ENCODE data around the gene MYH9.

Gene MYH9

DNA sequence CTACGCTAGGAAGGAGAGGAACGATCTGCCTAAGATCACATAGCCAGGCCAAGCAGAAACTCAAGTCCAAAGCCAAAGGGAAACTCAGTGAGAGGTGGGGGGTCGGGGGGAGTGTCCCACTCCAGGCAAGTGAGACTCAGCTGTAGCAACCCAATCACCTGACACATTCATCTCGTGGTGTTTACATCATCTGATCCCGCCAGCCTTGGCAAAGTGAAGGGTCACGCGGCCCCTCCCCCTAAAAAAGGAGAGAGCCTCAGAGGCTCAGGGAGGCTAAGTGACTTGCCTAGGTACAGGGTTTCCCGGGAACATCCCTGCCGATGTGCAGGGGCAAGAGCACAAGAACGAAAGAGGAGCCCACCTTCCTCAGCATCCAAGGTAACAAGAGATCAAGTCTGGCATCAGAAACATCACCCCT, 21.5 kb downstream of the MYH9 start:
- no peak for DNase-seq

DNA sequence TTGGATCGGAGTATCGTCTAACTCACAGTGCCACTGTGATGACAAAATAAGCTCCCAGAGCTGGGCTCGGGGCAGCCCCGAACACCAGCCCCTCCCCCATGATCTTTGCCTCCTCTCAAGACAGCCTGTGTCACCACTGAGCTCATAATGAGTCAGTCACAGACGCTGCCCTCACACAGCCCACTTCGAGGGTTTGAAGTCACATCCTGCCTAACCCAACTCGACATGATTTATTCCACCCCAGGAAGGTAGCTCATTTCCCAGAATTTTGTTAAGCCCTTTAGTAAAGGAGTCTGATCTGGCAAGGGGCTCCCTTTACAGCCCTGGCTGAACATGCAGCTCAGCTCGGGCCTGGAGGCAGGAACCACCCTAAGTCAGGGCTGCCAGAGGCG, 22.8 kb downstream of the MYH9 start:
- peak; percentile 94 for DNase-seq

DNA sequence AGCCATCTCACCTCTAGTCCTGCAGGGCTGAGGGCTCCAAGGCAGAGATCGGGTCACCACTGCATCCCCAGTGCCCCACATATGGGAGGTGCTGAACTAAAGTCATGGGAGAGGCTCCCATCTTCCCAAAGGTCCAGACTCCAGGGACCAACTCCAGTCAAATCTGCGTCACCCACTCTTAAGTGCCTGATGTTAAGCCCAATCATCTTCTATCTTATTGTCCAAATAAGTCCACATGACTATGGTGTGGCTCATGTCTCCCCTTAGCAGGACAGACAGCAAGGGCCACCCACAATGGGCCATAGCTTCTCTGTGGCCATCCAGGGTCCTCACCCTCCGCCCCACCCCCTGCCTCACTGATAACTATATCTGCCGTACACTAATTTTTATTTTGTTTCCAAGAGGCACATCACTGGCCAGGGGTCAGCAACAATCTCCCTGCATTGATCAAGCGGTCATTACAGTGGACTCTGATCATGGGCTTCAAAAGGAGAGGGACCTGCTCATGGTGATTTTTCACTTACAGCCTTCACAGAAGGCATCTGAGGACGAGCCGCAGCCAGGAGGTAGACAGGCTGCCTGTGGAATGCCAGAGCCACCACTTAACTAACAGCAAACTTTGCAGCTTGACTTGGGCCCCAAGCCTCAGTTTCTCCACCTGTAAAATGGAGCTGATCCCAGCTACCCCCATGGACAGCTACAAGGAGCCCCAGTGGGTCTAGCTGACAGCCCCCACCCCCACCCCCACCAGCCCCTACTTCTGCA, 23.3 kb downstream of the MYH9 start:
- DNase-seq, result no peak

DNA sequence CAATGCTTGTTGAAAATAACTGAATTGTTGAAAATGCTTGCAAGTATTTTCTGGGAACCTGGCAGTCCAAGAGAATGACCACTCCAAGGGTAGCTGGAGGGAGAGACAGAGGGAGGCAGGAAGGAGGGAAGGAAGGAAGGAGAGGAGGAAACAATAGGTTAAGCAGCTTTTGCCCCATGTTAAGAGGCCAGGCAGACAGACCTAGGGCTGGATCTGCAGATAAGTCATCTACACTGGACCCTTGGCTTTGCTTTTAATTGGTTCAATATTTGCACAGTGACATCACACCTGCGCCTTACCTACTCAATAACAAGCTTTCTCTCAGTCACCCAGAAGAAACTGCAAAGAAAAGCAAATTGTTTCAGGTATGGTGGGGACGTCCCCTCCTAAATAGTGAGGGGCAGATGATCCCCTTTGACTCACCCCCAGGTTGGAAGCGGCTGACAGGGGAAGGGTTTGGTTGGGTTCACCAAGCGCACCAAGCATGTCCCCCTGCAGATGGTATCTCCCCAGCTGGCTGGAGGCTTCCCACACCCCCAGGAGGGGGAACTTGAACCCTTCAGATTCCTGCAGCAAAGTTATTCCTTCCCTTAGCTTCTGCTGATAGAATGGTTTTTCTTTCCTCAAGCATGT, 24.3 kb downstream of the MYH9 start:
- no peak for DNase-seq

DNA sequence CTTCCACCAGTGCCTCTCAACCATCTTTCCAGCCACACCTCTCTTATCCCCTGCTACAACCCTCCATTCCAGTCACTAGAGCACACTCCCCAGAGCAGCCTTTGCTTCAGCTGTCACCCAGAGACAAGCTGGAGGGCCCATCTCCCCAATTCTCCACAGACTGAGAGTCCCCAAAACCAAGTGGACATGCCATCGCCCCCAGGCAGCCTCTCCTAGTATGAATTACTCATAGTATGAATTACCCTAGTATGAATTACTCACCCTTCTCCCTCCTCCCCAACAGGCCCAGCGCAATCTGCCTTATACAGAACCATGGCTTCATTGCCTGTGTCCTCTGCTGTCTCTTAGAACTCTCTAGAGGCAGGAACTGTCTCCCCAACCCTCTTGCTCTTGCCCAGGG, 24.8 kb downstream of the MYH9 start:
- peak; percentile 69 for DNase-seq

DNA sequence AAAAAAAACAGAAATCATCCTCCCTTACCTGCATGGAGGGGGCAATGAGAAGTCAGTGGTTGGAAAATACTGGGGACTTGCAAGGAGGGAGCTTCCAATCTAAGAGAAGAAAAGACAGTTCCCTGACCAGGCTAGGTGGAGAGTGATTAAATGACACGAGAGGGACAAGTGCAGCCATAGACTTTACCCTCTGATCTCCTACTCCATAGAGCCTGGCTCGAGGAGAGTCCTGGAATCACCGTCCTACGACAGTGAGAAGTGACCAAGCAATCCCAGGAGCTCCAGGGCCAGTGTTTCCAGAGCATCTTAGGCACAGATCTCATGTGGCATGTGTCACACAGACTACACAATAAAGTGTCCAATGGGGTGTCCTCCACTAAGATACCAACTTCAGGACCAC, 25.7 kb downstream of the MYH9 start:
- DNase-seq, result no peak

DNA sequence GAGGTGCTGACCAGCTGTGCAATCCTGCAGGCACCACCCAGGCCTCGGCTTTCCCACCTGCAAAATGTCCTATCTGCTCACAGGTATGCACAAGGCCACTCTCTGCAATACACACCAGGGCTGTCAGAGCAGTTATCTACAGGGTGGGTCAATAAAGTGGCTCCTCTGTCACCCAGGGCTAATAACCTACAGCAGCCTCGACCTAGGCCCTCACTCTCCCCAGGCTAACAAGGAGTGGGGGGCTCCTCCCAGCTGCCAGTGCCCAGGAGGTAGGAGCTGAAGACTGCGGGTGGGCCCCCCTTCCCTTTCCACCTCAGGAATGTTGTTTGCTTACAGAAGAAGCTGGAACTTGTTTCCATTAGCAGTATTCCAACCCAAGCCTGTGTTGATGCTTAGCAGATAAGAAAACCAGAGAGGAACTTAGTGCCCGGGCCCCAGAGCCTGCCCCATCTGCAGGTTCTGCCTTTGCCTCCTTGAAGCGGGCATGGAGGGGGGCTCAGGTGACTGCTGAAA, 26.8 kb downstream of the MYH9 start:
- DNase-seq, result no peak

DNA sequence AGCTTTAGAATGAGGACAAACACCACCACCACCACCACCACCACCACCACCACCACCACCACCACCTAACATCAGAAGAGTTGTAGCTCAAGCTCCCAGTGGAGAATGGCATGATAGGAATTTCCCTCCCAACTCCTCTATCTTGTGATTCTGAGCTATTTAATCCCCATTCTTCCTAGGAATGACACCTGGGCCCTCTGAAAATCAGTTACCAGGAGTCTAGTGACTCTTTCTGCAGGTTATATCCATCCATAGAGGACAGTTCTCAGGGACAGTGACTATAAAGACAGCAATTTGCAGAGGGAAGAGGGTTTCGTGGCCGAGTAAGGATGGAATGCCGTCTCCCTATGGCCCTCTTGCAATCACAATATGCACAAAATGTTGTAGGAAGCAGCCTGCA, 27.8 kb downstream of the MYH9 start:
- no peak for DNase-seq

DNA sequence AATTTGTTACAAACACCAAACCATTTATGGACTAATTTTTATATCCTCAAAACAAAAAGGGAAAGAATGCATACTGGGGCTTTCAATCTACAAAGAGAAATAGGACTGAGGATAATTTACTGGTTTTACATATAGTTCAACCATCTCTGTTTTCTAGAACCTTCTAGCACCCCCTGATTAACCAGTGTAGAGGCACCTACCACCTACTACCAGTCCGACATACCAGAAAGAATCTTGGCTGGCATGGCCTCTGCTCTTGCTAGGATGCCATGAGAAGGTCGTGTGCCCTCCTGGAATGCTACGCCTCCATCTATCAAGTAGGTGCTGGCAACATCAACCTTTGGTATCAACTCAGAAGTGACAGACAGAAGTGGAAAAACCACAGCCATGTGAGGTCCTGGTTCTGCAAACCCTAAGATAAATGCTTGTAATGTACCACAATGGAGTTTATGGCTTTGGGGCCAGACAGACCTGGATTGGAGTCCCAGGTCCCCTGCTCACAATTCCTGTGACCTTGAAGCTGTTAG, 28.2 kb downstream of the MYH9 start:
- DNase-seq, result no peak

DNA sequence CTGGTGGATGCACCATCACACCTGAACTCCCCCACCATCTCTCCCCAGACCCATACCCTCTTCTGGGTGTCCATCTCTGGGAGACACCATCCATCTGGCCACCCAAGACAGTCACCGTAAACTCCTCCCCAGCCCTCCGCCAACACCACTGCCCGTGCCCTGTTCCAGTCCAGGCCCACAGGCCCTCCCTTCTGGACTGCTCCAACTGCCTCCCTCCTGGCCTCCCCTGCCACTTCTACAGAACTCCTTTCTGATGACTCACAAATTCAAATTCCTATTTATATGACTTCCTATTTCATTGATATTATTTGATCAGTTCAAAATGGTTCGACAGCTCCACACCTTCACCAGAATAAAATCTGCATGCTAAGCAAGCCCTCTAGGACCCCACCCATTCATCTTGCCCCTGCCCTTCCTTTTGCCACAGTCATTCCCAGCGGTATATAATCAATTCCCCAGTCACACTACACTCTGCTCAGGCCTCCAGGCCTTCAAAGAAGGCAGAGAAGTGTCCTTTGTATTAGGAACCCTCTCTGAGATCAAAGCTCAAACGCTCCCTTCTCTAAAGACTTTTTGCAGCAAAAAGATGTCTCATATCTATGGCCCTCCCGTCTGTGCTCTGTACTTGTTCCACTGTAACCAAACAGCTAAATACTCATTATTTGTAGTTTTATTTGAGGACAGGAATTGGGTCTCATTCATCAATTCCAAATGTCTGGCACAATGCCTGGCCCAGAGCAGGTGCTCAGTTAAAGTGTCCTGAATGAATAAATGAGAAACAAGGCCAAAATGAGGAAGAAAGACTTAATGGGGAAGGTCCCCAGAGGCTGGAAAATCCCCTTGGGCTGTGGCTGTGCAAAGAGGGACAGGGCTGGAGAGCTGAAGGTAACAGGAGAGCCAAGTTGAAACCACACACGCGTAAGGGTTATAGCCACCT, 29.0 kb downstream of the MYH9 start:
- DNase-seq, result no peak

DNA sequence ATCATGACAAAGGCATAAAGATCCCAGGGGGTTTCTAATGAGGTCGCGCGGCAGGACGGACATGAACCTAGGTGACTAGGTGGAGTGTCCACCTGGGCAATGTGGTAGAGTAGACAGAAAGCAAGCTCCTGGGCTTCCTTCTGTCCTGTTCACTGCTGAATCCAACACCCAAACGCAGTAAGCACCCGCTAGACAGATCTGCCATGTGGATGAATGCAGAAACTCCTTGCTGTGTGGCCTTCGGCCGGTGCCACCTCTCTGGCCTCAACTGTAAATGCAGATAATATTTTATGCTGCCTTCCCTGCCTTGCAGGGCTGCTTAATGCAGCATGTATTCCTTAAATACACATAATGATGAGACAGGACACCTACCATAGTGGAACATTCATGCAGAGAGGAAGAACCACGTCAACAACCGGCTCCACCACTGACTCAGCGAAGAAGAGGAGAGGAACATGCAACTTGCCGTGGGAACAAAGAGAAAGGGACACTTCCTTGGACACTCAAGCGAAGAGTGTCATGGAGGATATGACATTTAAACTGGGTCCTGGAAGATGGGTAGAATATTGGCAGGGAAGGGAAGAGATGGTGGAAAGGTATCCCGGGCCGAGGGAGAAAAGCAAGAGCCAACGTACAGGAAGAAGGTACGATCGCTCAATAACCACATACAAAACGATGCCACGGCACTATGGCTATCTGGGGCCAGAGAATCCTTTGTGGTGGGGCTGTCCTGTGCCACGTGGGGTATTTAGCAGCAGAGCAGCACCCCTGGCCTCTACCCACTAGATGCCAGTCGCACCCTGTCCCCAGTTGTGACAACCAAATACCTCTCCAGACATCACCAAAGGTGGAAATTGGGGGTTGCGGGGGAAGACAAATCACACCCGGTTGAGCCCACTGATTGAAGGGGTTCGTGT, 30.8 kb downstream of the MYH9 start:
- peak; percentile 62 for DNase-seq

DNA sequence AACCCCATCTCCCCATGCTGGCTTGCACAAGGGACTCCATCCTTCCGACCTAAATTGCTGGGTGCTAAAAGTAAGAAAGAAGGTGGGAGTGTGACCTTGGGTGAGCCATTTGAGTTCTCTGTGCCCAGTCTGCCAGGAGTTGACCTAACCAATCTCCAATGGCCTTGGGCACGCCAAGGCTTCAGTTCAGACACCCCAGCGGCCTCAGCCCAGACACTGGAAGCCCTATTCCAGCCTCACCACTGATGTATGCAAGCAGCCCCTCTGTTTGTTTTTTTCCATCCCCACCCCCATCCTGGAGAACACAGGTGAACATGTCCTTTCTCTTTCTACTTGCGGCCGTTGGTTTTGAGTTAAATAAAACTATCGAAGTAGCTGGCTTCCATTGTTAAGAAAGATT, 31.9 kb downstream of the MYH9 start:
- no peak for DNase-seq

DNA sequence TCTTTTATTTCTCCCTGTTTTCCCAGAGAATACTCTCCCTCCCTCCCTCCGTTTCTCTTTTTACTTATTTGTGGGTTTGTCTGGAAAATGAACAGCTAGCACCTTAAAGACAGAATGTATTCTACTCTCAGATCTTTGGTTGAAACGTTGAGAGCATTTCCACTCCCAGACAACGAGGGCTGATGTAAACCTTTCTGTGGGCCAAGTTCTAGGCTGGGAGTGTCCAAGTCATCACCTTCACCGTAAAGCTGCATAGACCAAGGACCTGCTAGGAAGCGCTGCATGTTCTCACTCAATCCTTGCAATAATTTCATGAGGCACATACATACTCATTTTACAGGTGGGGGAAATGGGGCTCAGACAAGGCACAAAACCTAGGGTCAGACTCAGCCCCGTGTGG, 32.4 kb downstream of the MYH9 start:
- no peak for DNase-seq

DNA sequence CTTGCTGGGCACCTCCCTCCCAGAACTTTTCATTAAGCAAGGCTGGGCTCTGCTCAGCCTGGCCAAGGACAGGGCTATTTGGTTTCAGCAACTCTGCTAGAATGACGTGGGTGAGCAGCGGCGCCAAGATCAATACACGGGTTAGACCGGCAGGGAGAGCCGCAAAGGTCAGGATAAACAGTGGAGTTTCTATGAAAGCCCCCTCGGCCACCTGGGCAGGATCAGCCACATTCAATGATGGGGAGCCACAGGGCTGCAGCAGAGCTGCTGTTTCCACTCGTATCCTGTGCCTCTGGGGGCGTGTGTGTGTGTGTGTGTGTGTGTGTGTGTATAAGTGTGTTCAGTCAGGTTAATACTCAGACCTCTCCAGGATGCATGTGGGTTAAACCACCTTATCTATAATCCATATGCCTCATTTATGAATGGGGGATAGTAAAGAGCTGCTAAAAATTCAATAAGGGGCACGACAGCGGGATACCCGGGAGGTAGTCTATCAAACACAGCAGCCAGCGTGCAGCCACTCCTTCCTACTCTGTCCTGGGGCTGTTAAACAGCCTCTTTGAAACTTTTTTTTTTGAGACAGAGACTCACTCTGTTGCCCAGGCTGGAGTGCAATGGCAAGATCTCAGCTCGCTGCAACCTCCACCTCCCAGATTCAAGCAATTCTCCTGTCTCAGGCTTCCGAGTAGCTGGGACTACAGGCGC, 34.8 kb downstream of the MYH9 start:
- peak; percentile 62 for DNase-seq

DNA sequence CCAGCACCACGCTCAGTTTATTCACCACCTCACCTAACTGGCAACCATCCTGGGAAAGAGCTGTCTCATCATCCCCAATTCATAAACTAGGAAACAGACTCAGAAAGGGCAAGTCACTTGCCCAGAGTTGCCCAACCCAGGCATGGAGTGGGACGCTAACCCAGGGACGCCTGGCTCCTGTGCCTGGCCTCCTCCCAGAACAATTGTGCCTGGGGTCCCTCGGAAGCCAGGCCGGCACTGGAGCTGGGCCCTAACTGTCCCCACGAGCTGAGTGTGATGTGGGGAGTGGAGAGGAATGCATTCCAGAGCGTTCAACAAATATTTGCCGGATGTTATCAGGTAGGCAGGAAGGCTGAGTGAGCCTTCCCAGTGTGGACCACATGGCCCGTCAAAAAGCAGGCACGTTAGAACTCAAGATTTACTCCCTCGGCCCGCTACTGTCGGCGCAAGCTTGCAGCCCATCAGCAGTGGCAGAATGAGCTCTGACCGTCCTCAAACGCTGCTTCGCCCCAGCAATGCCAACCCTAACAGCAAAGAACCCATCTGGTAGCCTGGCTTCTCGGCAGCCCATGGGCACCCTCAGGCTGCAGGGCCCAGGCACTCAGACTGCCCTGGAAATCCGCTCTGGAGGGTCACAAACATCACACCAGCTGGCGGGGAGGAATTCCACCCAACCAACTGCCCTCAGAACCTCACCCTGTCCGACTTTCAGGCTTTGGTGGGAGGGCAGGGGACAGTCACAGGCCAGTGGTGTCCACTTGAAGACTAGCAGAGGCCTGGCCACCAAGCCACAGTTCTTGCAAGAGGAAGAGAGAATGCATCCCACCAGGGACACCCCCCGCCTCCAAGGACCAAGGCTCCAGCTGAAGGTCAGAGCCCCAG, 35.6 kb downstream of the MYH9 start:
- DNase-seq, result no peak

DNA sequence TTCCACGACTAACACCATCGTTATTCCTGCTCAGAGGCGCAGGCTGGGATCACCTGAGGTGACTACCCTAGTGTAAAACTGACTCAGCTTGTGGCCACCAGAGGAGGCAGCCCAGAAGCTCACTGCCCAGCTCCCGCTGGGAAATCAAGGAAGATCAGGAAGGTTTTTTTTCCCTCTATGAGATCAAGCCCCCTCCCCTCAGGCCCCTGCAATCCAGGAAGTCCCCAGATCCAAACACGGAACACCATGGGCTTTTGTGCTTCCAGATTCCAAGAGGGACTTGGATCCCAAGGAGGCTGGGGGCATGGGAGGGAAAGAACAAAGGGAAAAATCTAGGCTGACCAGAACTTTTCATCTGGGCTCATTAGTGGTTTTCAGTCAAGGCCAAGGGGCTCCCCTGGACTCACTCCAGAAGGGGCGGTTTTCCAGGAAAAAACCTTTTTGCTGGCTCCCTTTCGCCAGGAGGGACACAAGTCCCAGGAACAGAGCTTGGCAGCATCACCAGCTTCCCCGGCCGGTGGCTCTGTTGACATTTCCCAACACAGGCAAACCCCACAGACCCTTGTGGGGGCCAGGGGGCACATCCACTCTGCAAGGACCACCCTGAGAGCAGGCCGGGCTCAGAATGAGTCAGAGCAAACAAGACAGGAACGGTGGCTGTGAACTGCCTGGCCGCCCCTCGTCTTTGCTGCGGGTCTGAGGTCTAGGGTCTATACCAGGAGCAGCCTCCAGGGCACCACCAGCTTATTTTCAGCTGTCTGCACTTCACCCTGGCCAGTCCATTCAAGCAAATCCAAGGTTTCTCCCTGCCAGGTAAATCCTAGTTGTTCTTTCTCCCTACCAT, 36.8 kb downstream of the MYH9 start:
- DNase-seq, result no peak

DNA sequence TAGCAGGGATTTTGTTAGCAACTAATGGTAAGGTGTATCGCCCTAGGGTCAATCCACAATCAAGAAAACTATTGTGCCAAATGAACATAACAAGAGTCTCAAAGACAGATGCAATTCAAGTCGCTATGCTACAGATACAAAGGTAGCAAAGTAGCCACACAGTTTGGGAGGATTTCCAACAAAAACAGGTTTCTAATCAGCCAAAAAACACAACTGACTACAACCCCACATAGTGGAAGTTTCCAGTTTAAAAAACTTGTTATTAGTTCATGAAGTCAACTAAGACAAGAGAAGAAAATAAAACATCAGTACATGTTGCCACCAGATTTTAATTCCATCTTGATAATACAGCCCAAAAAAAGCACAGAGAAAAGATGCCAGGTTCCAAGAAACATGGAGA, 38.0 kb downstream of the MYH9 start:
- DNase-seq, result no peak

DNA sequence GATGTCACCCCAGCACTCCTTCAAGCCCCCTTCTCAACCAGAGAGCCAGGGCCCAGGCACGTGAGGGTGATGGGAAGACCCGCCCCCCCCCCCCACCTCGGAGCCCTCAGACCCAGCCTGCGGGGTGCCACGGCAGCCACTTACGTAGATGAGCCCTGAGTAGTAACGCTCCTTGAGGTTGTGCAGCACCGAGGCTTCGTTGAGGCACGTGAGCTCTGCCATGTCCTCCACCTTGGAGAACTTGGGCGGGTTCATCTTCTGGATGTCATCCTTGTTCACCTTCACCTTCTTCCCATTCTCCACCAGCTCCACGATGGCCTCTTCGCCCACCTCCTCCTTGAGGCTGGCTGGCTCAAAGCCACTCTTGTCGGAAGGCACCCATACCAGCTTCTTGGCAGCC, 39.0 kb downstream of the MYH9 start:
- no peak for DNase-seq

DNA sequence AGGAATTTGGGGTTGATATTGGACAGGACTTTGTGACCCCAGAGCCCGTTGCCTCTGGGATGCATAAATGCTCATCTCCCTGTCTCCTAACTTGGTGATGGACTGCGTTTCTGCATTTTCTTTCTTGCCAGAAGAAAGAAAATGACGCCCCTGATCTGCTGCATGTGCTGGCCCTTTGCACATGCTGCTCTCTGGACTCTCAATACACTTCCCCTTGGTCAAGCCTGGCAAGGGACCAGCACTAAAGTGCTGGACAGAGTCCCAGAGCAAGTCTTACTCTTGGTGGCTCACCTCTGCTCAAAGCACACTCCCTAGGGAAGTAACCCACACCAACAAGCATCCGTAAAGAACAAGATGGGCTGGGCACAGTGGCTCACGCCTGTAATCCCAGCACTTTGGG, 40.7 kb downstream of the MYH9 start:
- no peak for DNase-seq

All from activated CD4-positive, alpha-beta T cell treated with anti-CD3 and anti-CD28 coated beads for 48 hours (primary cell).